Ovary (tissue), 9 donors: Measurements from ENCODE around the gene EIF2S2. TPM values are rescaled to one million over a fixed set of nuclear protein-coding genes. Genes with fewer than 3 reads are reported as not detected.

ENCODE experiments used
- DNase-seq, 5 donors: peaks; one replicate each; pipeline ENCODE4 v3.0.0-alpha.2; 2019 to 2020
- H3K27ac ChIP-seq, 2 donors: fragments of 200-600 bp; one replicate each; pipeline versions ENCODE4 v1.5.1 to v1.8.0; 2019 to 2022
- H3K27me3 ChIP-seq: fragments of 200-600 bp; one replicate; pipeline ENCODE4 v1.8.0; 2022
- H3K36me3 ChIP-seq: fragments of 200-600 bp; sonication (generic); one replicate; pipeline ENCODE4 v1.5.1; 2019
- H3K4me1 ChIP-seq: one replicate; pipeline ENCODE4 v1.8.1; 2013; ENCODE audit warnings: mild to moderate bottlenecking, moderate library complexity; ENCODE audit not compliant: insufficient read depth
- H3K4me3 ChIP-seq: fragments of 200-600 bp; sonication (generic); one replicate; pipeline ENCODE4 v1.5.1; 2017
- H3K9me3 ChIP-seq, 2 donors: fragments of 200-600 bp in 1 of 2; sonication (generic) in 1 of 2; one replicate each; pipeline versions ENCODE4 v1.5.1 to v1.8.1; 2013 to 2019; ENCODE audit warnings: mild to moderate bottlenecking in 1 of 2, moderate library complexity in 1 of 2
- EP300 ChIP-seq: sonication (generic); formaldehyde crosslinking; IDR thresholded peaks from one replicate; pipeline ENCODE4 v1.6.1; 2017; ENCODE audit warnings: antibody characterized with exemption
- POLR2A ChIP-seq: fragments of 450-650 bp; IDR thresholded peaks from one replicate; pipeline ENCODE4 v1.6.1; 2017; ENCODE audit warnings: antibody characterized with exemption, mild to moderate bottlenecking, moderate library complexity
- WGBS, 3 donors: extraction: QIAGEN DNeasy Blood & Tissue Kit in 1 of 3; methylation state at CpG; one replicate each; pipeline versions ENCODE4 v1.1.5 to v1.1.7; 2013 to 2017; 5-methylcytosine and 5-hydroxymethylcytosine counted together
- intact Hi-C, 4 donors: fragments of 100-400 bp; cut with DNase I; formaldehyde crosslinking; loops; one replicate each; pipeline versions ENCODE4 v1.11.0 to v1.15.1; 2022 to 2023
- polyA plus RNA-seq, 2 donors: library from polyadenylated mRNA; stranded (reverse); fragments of 200-250 nt in 1 of 2; fragments of 350-450 nt in 1 of 2; fragmentation: Illumina TruSeq in 1 of 2; extraction: RNeasy Lipid Tissue Mini Kit (QIAGEN cat#74804) in 1 of 2; gene quantifications; one replicate each; pipeline ENCODE4 v1.2.3, GENCODE V29; 2013 to 2014
- total RNA-seq, 7 donors: library from RNA; depleted of rRNA in 2 of 7; stranded (reverse); fragments of >200 nt in 2 of 7; fragmentation: NEBNext Ultra II Directional in 3 of 7; extraction: Animal tissue kit (Norgen Biotek cat#: 25700) in 3 of 7; gene quantifications; one replicate each; pipeline versions ENCODE4 v1.1.0 to v1.2.4, GENCODE V29; 2016 to 2023
- TF ChIP-seq, protein P1 (sequence below), 3 donors: fragments of 450-650 bp in 2 of 3; fragments of 200-600 bp in 1 of 3; IDR thresholded peaks; one replicate each; pipeline versions ENCODE4 v1.5.1 to v1.8.0; 2016 to 2022; ENCODE audit warnings: antibody characterized with exemption in 3 of 3, mild to moderate bottlenecking in 1 of 3
- donor health status: DM: no; HTN: no; CAD: no; lungs with moderate emphysema.
- donor health status: DM: no; HTN: no; CAD: no.
- donor health status: Bipolar disorder and iron deficiency.
- donor health status: DM: yes; HTN: yes; CAD: no.
- donor health status: DM: no; HTN: no; CAD: no.
- donor health status: DM: yes; HTN: yes; CAD: no.

The EIF2S2 gene
- total and polyA plus RNA-seq, 9 donors: 29.1 to 85.8 (median 36.1) TPM

DNA sequence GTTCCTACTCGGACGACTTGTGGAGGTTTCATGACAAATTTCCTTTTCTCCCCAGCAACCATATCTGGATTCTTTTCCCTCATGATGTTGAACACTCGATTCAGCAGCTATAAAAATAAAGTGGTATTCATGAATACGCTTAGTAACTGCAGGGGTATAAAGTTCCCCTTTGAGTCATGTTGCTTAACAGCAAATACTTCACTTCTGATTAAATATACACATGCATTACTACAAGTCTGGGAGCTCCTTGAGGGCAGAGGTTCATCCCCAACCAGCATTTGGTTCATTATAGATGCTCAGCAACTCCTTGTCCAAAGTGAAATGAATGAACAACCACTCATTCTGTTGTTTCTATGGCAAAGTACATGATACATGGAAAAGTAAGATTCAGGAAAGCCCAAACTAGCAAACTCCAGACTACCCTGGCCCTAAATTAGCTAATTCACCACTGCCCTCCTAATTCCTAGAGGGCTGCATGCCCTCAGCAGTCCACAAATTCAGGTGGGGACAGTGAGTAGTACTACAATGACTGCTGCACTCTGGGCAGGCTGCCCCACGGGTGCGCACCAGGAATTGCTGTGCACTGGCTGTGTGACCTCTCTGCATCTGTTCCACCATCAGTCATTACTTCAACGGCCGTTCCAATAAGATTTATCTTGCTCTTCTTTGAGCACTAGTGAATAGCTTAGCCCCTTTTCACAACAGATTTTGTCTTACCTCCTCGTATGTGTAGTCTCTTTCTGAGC is 15.2 kb downstream of the EIF2S2 start:
- Histone ChIP-seq H3K4me3 (no peak overlapping the region), H3K4me1 (no peaks in the 10 kb centered on the region), H3K27me3 (no peaks in the 10 kb centered on the region), H3K36me3 (no peaks in the 10 kb centered on the region), H3K27ac (no peak overlapping the region), H3K9me3 (no peaks in the 10 kb centered on the region)
- intact Hi-C loops: no loop called here
- no peak for DNase-seq
- TF ChIP-seq EP300: no peak
- TF ChIP-seq, protein P1, sequence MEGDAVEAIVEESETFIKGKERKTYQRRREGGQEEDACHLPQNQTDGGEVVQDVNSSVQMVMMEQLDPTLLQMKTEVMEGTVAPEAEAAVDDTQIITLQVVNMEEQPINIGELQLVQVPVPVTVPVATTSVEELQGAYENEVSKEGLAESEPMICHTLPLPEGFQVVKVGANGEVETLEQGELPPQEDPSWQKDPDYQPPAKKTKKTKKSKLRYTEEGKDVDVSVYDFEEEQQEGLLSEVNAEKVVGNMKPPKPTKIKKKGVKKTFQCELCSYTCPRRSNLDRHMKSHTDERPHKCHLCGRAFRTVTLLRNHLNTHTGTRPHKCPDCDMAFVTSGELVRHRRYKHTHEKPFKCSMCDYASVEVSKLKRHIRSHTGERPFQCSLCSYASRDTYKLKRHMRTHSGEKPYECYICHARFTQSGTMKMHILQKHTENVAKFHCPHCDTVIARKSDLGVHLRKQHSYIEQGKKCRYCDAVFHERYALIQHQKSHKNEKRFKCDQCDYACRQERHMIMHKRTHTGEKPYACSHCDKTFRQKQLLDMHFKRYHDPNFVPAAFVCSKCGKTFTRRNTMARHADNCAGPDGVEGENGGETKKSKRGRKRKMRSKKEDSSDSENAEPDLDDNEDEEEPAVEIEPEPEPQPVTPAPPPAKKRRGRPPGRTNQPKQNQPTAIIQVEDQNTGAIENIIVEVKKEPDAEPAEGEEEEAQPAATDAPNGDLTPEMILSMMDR (IDR thresholded peaks at IDR 0.05): no peak
- TF ChIP-seq POLR2A: no peak
- WGBS, 3 donors: 76 to 88% (median 77%) methylated on average over 9 of the region's 9 CpGs

- Histone ChIP-seq H3K27me3 (no peaks in the 10 kb centered on the region), H3K4me3 (no peak overlapping the region), H3K27ac (no peak overlapping the region), H3K9me3 (no peaks in the 10 kb centered on the region), H3K4me1 (no peaks in the 10 kb centered on the region), H3K36me3 (no peaks in the 10 kb centered on the region)
- intact Hi-C loops: no loop called here
- no peak for DNase-seq
- TF ChIP-seq, protein P1 (IDR thresholded peaks at IDR 0.05): no peak
- TF ChIP-seq EP300 (no peak), POLR2A (no peak)
These were observed 16.2 kb downstream of the EIF2S2 start for GRCh38 chr20:34095825-34096224.

GRCh38 chr20:34093895-34094294 is 18.1 kb downstream of the EIF2S2 start:
- Histone ChIP-seq H3K27ac (no peak overlapping the region), H3K4me3 (no peak overlapping the region), H3K27me3 (no peaks in the 10 kb centered on the region), H3K36me3 (no peaks in the 10 kb centered on the region), H3K9me3 (no peaks in the 10 kb centered on the region), H3K4me1 (no peaks in the 10 kb centered on the region)
- intact Hi-C loops: no loop called here
- TF ChIP-seq, protein P1 (IDR thresholded peaks at IDR 0.05): no peak
- DNase-seq: no peak
- WGBS, 3 donors: 91 to 95% (median 95%) methylated on average over 2 of the region's 2 CpGs

DNA sequence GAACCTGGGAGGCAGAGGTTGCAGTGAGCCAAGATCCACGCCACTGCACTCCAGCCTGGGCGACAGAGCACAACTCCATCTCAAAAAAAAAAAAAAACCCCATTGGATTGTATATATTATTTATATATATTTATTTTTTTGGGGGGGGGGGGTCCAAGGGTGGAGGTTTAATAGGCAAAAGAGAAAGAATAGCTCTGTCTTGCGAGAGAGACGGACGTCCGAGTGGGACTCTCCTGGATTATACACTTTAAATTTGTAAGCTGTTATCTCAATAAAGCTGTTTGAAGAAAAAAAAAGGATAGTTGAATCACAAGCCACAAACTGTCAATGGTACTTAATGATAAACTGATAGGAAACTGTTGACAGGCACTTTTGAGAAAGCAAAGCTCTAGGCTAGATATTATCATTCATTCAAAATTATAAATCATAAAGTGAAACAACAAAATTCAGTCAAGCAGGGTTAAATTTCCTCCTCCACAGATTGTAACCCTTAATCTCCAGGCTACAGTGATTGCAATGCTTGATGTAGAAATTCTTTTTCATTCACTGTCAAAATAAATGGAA is 20.3 kb downstream of the EIF2S2 start:
- DNase-seq: no peak
- Histone ChIP-seq H3K27ac (no peak overlapping the region), H3K36me3 (no peaks in the 10 kb centered on the region), H3K4me1 (no peaks in the 10 kb centered on the region), H3K27me3 (no peaks in the 10 kb centered on the region), H3K9me3 (no peaks in the 10 kb centered on the region), H3K4me3 (no peak overlapping the region)
- 90 to 95% (median 91%) methylated on average over 6 of the region's 6 CpGs for WGBS, 3 donors
- TF ChIP-seq, protein P1 (IDR thresholded peaks at IDR 0.05): no peak
- TF ChIP-seq EP300 (no peak), POLR2A (no peak)
- intact Hi-C loops: no loop called here
